GM19099 (cell line): ENCODE measurements around the gene C10orf62.

ENCODE experiments used
- POLR2A ChIP-seq: IDR thresholded peaks from 3 replicates; pipeline ENCODE4 v1.6.1; 2011; ENCODE audit warnings: low read depth; ENCODE audit not compliant: insufficient read length; ENCODE audit errors: extremely low read depth

C10orf62 gene

GRCh38 chr10:97589479-97589878 lies at the start of gene C10orf62:
TSS of gene C10orf62 (plus strand) at chr10:97589721. CDS start at chr10:97589898, 177 bp downstream.
- no peak for TF ChIP-seq POLR2A

DNA sequence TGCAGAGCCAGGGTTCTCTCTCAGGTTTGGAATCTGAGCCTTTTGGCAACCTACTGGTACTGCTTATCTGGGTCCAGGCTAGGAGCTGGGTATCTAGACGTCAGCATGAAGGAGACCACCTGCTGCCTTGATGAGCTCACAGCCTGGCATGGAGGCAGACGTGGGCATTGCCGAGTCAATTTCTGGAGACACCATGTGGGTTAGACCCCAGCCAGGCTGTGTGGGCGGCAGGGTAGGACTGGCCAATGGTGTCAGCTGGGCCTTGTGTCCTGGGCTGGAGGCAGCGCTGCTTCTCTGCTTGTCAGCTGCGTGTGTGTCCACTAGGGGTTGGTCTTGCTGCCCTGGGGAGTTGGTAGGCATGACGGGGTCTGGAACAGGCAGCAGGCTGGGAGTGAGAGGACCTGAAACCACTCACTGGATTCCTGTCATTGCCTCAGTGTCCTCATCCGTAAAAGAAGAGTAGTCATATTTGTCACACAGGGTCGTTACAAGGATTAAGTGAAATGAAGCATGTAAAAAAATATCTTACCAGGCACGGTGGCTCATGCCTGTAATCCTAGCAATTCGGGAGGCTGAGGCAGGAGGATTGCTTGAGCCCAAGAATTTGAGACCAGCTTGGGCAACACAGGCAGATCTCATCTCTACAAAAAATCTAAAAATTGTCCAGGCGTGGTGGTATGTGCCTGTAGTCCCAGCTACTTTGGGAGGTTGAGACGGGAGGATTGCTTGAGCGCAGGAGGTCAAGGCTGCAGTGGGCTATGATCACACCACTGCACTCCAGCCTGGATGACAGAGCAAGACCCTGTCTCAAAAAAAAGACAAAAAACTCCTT lies 48.6 kb upstream of the C10orf62 start:
- TF ChIP-seq POLR2A = no peak

DNA sequence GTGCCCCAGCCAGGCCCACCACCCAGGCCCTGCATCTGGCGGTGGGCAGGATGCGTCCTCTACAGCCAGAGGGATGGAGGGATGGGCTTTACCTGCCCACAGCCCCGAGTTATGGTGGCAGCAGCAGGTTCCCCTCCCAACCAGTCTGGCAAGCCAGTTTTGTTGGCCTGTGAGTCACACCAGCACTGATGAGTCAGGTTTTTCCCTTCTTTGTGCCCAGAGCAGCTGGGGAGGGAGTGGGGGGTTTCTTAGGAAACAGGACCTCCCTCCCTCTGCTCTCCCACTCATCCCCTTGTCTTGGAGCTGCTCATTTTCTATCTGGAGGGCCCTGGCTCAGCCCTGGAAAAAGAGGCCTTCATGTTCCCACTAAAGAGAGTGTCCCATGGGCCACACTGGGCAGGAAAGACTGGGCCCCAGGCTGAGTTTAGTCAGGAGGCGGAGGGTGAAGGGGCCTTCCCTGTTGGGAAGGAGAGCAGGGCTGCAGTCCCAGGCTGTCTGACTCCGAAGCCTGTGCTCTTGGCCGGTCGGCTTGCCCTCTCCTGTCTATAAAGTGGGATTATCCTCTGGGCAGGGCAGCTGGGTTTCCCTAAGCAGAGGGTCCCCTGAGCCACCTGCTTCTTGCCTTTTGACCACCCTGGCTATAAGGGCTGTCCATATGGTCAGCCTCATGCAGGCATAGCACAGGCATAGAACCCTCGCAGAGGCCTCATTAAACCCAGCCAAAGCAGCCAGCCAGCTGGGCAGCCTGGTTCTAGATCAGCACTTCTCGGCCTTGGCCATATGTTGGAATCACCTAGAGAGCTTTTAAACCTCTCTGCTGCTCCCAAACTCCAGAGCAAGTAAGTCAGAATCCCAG lies 47.1 kb upstream of the C10orf62 start:
- no peak for TF ChIP-seq POLR2A

GRCh38 chr10:97543025-97543546 lies 46.4 kb upstream of the C10orf62 start:
- no peak for TF ChIP-seq POLR2A

DNA sequence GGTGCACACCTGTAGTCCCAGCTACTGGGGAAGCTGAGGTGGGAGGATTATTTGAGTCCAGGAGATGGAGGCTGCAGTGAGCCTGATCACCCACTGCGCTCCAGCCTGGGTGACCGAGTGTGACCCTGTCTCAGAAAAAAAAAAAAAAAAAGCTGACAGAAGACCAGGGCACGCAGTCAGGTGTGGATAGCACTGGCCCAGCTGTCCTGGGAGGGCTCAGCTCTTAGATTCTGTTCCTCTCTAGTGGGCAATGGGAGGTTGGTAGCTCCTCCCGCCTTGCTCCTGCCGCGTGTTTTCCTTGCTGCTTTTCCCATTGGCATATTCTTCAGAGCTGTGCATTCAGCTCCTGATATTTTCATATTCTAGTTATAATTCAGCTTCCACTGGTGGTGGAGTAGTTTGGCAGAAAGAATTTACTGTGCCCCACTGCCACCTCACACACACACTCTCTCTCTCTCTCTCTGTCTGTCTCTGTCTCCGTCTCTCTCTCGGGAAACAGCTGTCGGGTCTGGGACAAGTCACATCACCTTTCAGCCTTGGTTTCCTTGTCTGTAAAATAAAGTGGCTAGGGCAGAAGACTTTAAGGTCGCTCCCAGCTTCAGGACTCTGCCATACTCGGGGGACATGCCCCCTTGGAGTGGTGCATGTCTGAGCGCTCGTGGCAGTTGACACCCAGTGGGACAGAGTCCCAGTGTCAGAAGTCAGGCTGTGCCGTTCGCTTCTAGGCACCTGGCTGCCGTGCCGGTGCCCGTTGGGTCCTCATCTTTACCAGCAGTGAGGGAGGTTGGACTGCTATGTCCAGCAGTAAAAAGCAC lies 42.9 kb upstream of the C10orf62 start:
- no peak for TF ChIP-seq POLR2A

GRCh38 chr10:97547271-97547600 lies 42.3 kb upstream of the C10orf62 start:
- no peak for TF ChIP-seq POLR2A

DNA sequence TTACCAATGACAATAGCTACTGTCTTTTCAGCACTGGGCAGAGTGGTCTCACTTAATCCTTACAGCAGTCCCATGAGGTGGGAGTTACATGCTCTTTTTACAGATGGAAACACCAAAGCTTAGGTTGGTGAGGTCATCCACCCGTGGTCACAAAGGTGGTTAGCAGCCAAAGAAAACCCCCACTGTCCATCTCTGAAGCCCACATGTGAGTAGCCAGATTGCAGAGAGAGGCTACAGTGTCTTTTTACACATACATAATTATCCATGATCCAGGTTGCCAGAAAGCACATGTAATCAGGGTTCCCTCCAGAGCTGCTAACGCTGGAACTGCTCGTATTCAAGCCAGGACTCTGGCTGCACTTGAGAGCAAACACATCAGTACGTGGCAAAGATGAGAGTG lies 41.6 kb upstream of the C10orf62 start:
- TF ChIP-seq POLR2A = no peak

- TF ChIP-seq POLR2A = no peak
Measured at GRCh38 chr10:97548828-97549455, 40.6 kb upstream of the C10orf62 start.

DNA sequence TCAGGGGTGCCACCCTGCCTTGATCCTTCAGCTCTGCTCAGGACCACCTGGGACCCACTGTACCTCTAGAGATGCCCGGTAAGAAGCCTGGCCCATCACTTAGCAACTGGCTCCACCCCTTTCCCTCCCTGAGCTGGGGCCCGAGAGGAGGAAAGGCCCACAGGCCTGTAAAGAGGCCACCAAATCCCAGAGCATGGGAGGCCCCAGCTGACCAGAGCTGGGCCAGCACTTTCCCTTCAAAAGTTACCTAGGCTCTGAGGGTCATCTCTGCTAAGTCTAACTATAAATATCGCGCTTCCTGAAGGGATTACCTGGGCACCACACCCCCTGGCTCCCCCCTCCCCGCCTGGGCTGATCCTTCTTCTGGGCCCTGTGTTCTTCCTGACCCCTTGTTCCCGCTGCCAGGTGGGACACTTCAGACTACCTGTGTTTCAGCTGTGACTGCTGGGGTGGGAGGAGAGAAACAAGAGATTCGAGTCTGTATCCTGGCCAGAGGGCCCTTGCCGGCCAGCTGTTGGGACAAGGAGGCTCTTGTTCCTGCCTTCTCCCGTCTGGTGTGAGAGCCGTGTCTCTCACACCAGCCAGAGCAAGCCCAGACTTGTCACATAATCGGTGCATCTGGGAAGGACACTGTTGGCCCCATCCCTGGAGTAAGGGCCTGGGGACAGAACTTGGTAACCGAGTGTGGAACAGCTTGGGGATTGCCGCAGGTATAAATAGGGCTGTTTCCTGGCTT lies 39.8 kb upstream of the C10orf62 start:
- no peak for TF ChIP-seq POLR2A

DNA sequence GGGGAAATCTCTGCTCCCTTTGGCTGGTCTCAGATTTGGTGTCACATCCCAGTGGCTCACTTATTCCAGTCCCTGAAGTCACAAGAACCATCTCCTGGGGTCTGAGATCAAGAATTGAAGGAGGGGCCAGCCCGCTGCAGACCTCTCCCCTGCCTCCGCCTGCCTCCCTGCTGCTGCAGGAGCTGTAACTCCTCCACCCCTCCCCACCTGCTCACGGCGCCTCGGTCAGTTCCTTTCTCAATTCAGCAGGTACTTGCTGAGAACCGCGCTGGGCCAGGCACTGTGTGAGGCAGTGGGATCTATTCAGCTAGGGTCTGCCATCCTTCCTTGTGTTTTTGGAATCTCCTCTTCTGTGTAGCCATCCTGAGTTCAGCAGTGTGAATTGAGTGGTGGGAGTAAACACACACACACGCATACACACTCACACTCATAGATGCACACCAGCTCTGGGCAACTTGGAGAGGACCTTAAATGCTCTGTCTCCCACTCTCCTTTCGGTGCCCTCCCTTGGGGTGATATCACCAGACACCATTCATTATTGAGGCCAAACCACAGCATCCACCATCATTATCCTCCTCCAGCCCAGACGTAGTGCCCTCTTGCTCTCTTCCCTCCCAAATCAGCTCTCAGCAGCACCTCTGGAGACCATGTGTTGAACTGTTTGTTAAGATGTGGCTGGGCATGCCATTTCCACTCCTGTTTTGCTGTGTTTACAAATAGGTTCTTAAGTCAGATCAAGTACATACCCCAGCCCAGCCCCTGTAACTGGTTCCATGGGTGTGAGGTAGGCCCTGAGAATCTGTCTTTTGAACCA lies 39.0 kb upstream of the C10orf62 start:
- TF ChIP-seq POLR2A = no peak

DNA sequence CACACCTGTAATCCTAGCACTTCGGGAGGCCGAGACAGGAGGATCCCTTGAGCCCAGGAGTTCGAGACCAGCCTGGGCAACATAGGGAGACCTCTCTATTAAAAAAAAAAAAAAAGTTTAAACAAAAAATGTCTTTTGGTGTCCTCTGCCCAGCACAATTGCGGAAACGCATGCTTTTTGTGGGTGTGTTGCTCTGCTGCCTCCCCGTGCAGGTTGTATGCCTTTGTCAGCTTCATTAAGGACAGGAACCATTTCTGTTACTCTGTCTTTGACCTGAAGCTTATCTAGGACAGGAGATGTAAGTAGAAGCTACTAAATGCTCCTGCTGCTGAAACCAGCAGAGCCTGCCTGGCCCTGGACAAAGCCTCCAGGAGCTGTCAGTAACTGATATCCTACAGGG lies 38.2 kb upstream of the C10orf62 start:
- no peak for TF ChIP-seq POLR2A

- TF ChIP-seq POLR2A = no peak
Measured at GRCh38 chr10:97553575-97554031, 35.9 kb upstream of the C10orf62 start.

- no peak for TF ChIP-seq POLR2A
Measured at GRCh38 chr10:97563337-97563736, 26.2 kb upstream of the C10orf62 start.

DNA sequence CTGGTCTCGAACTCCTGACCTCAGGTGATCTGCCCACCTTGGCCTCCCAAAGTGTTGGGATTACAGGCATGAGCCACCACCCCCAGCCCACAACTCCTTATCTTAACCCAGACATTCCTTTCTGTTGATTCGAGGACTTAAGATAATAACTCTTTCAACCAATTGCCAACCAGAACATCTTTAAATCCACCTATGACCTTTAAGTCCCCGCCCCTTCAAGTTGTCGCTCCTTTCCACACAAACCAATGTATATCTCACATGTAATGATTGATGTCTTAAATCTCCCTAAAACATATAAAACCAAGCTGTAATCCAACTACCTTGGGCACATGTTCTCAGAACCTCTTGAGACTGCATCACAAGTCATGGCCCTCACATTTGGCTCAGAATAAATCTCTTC lies 24.7 kb upstream of the C10orf62 start:
- TF ChIP-seq POLR2A = no peak
